Fibroblast of skin of left quadriceps (primary cell): ENCODE data around the gene METTL5.
"Not testable (repeated sequence)": the region's sequence is repeated elsewhere in the genome, so short reads cannot be mapped to it uniquely, and the experiment has no call there.

Experiments used
- DNase-seq, 2 experiments: peaks; one replicate each; pipeline ENCODE4 v3.0.0-alpha.2; 2013; ENCODE audit warnings: low read depth in 2 of 2

Gene METTL5

GRCh38 chr2:169824373-169825333 lies at the start of gene METTL5:
METTL5 (minus strand) TSS chr2:169824905; CDS start chr2:169824597, 308 bp downstream.
- DNase-seq: peak in 1 of 2 experiments; percentile 40

GRCh38 chr2:169871994-169872393 lies 47.3 kb upstream of the METTL5 start:
- no peak for DNase-seq

GRCh38 chr2:169871369-169871768 lies 46.7 kb upstream of the METTL5 start:
- not testable (repeated sequence) for DNase-seq

- no peak for DNase-seq
Measured at GRCh38 chr2:169868951-169869350, 44.2 kb upstream of the METTL5 start.

GRCh38 chr2:169867579-169867978 lies 42.9 kb upstream of the METTL5 start:
- DNase-seq: no peak

- DNase-seq: not testable (repeated sequence)
Measured at GRCh38 chr2:169866230-169866629, 41.5 kb upstream of the METTL5 start.

GRCh38 chr2:169865492-169865891 lies 40.8 kb upstream of the METTL5 start:
- no peak for DNase-seq

GRCh38 chr2:169862816-169863215 lies 38.1 kb upstream of the METTL5 start:
- DNase-seq: no peak

GRCh38 chr2:169860149-169860548 lies 35.4 kb upstream of the METTL5 start:
- no peak for DNase-seq

- no peak for DNase-seq
Measured at GRCh38 chr2:169859423-169859822, 34.7 kb upstream of the METTL5 start.

GRCh38 chr2:169855281-169856258 lies 30.9 kb upstream of the METTL5 start:
- DNase-seq: not testable (repeated sequence)

GRCh38 chr2:169853041-169853668 lies 28.4 kb upstream of the METTL5 start:
- no peak for DNase-seq

GRCh38 chr2:169849710-169850109 lies 25.0 kb upstream of the METTL5 start:
- DNase-seq: no peak

GRCh38 chr2:169848959-169849693 lies 24.4 kb upstream of the METTL5 start:
- not testable (repeated sequence) for DNase-seq

GRCh38 chr2:169845016-169845415 lies 20.3 kb upstream of the METTL5 start:
- DNase-seq: no peak

GRCh38 chr2:169841625-169842024 lies 16.9 kb upstream of the METTL5 start:
- DNase-seq: not testable (repeated sequence)

GRCh38 chr2:169840747-169841142 lies 16.0 kb upstream of the METTL5 start:
- no peak for DNase-seq

- no peak for DNase-seq
Measured at GRCh38 chr2:169839954-169840746, 15.4 kb upstream of the METTL5 start.

GRCh38 chr2:169838743-169839489 lies 14.2 kb upstream of the METTL5 start:
- DNase-seq: no peak
